Prostate gland (tissue), 2 donors: ENCODE data around the gene FAM184B. TPM values are rescaled to one million over a fixed set of nuclear protein-coding genes. Genes with fewer than 3 reads are reported as not detected.

Experiments used
- DNase-seq: peaks from one replicate; pipeline ENCODE4 v3.0.0-alpha.2; 2019; ENCODE audit warnings: low spot score
- H3K27ac ChIP-seq, 2 donors: fragments of 200-600 bp; sonication (generic); 2 replicates each; pipeline ENCODE4 v1.5.1; 2017 to 2019
- H3K27me3 ChIP-seq: fragments of 200-600 bp; sonication (generic); replicated peaks from 2 replicates; pipeline ENCODE4 v1.5.1; 2019; ENCODE audit not compliant: insufficient read depth
- H3K36me3 ChIP-seq, 2 donors: fragments of 200-600 bp; sonication (generic); 1 replicate in 1 of 2; 2 replicates in 1 of 2; pipeline versions ENCODE4 v1.5.1 to v1.8.1; 2017 to 2019
- H3K4me1 ChIP-seq: fragments of 200-600 bp; sonication (generic); replicated peaks from 2 replicates; pipeline ENCODE4 v1.5.1; 2019
- H3K4me3 ChIP-seq, 2 donors: fragments of 200-600 bp; sonication (generic); 2 replicates each; pipeline ENCODE4 v1.5.1; 2017 to 2019
- H3K9me3 ChIP-seq: fragments of 200-600 bp; sonication (generic); 2 replicates; pipeline ENCODE4 v1.5.1; 2017
- POLR2A ChIP-seq: fragments of 450-650 bp; IDR thresholded peaks from one replicate; pipeline ENCODE4 v1.6.1; 2016; ENCODE audit warnings: antibody characterized with exemption, mild to moderate bottlenecking
- POLR2AphosphoS5 ChIP-seq: sonication (generic); formaldehyde crosslinking; IDR thresholded peaks from one replicate; pipeline ENCODE4 v1.6.1; 2017; ENCODE audit warnings: antibody characterized with exemption
- WGBS: methylation state at CpG from one replicate; pipeline ENCODE4 v1.1.5; 2018; 5-methylcytosine and 5-hydroxymethylcytosine counted together
- intact Hi-C: fragments of 100-400 bp; cut with DNase I; formaldehyde crosslinking; loops from one replicate; pipeline ENCODE4 v1.14.2; 2022
- total RNA-seq, 2 donors: library from RNA; depleted of rRNA; stranded (reverse); fragments of >200 nt; gene quantifications; one replicate each; pipeline ENCODE4 v1.1.0, GENCODE V29; 2016
- TF ChIP-seq, protein P1 (sequence below), 4 experiments: fragments of 200-600 bp in 2 of 4; fragments of 450-650 bp in 2 of 4; sonication (generic) in 2 of 4; IDR thresholded peaks; 1 replicate in 3 of 4; 2 replicates in 1 of 4; pipeline ENCODE4 v1.5.1; 2016 to 2019; ENCODE audit warnings: antibody characterized with exemption in 4 of 4, mild to moderate bottlenecking in 2 of 4, moderate library complexity in 2 of 4

Gene FAM184B
- total RNA-seq, 2 donors from 2014 or later, result 0.09 to 0.34 TPM

DNA sequence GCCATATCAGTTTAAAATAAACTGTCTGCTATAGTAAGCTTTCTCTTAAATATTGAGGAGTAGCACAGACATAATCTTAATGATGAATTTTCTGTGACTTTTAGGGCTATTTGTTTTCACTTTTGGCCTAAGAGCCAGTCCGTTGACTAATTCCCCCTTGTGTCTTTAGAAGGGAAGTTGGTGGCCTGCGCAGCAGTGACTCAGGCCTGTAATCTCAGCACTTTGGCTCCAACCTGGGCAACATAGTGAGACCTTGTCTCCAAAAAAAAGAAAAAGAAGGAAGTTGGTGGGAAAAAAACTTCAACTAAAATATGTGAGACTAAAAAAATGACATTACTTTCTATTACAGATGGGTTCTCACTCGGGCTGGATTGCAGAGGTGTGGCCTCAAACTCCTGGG, 32.7 kb upstream of the FAM184B start:
- intact Hi-C loops, result loop anchor here (5.0 kb wide), 1 partner anchor 237 kb away; the partner anchor contains the start of gene LAP3
- H3K4me1 ChIP-seq, result peaks cover 6% of the 10 kb centered on the region
- no peak for TF ChIP-seq POLR2AphosphoS5
- TF ChIP-seq POLR2A, result no peak
- TF ChIP-seq, protein P1, sequence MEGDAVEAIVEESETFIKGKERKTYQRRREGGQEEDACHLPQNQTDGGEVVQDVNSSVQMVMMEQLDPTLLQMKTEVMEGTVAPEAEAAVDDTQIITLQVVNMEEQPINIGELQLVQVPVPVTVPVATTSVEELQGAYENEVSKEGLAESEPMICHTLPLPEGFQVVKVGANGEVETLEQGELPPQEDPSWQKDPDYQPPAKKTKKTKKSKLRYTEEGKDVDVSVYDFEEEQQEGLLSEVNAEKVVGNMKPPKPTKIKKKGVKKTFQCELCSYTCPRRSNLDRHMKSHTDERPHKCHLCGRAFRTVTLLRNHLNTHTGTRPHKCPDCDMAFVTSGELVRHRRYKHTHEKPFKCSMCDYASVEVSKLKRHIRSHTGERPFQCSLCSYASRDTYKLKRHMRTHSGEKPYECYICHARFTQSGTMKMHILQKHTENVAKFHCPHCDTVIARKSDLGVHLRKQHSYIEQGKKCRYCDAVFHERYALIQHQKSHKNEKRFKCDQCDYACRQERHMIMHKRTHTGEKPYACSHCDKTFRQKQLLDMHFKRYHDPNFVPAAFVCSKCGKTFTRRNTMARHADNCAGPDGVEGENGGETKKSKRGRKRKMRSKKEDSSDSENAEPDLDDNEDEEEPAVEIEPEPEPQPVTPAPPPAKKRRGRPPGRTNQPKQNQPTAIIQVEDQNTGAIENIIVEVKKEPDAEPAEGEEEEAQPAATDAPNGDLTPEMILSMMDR (IDR thresholded peaks at IDR 0.05), result no peak
- H3K27me3 ChIP-seq, result no peaks in the 10 kb centered on the region
- H3K36me3 ChIP-seq, result no peaks in the 10 kb centered on the region
- no peak overlapping the region for H3K4me3 ChIP-seq
- H3K9me3 ChIP-seq, result no peaks in the 10 kb centered on the region
- DNase-seq, result no peak
- 77% methylated on average over 3 of the region's 3 CpGs for WGBS
- H3K27ac ChIP-seq, result no peak overlapping the region

GRCh38 chr4:17812801-17813200, 31.4 kb upstream of the FAM184B start:
- Histone ChIP-seq H3K9me3 (no peaks in the 10 kb centered on the region), H3K27ac (no peak overlapping the region), H3K36me3 (no peaks in the 10 kb centered on the region), H3K4me1 (peaks cover 8% of the 10 kb centered on the region), H3K4me3 (no peak overlapping the region), H3K27me3 (no peaks in the 10 kb centered on the region)
- TF ChIP-seq POLR2AphosphoS5 (no peak), POLR2A (no peak)
- TF ChIP-seq, protein P1 (IDR thresholded peaks at IDR 0.05), result no peak
- DNase-seq, result no peak
- WGBS, result 58% methylated on average over 3 of the region's 3 CpGs
- intact Hi-C loops, result loop anchor here (5.0 kb wide), 1 partner anchor 236 kb away; the partner anchor contains the start of gene LAP3

GRCh38 chr4:17812125-17812524, 30.7 kb upstream of the FAM184B start:
- Histone ChIP-seq H3K36me3 (no peaks in the 10 kb centered on the region), H3K27ac (no peak overlapping the region), H3K4me3 (no peak overlapping the region), H3K4me1 (peaks cover 8% of the 10 kb centered on the region), H3K9me3 (no peaks in the 10 kb centered on the region), H3K27me3 (no peaks in the 10 kb centered on the region)
- intact Hi-C loops, result loop anchor here (5.0 kb wide), 1 partner anchor 235 kb away; the partner anchor contains the start of gene LAP3
- no peak for TF ChIP-seq POLR2AphosphoS5
- TF ChIP-seq, protein P1 (IDR thresholded peaks at IDR 0.05), result no peak
- TF ChIP-seq POLR2A, result no peak
- 9% methylated on average over 3 of the region's 3 CpGs for WGBS
- no peak for DNase-seq

- Histone ChIP-seq H3K27me3 (no peaks in the 10 kb centered on the region), H3K27ac (no peak overlapping the region), H3K4me3 (peak overlapping the region; percentile 59 to 81), H3K4me1 (peaks cover 8% of the 10 kb centered on the region), H3K36me3 (no peaks in the 10 kb centered on the region), H3K9me3 (no peaks in the 10 kb centered on the region)
- no peak for TF ChIP-seq POLR2AphosphoS5
- no peak for TF ChIP-seq POLR2A
- intact Hi-C loops, result loop anchor here (2.0 to 5.0 kb wide), 2 partner anchors 212 to 234 kb away; partner anchors contain the start of gene LAP3
- under 1% methylated on average over 36 of the region's 48 CpGs for WGBS
- no peak for DNase-seq
These were observed 29.7 kb upstream of the FAM184B start for GRCh38 chr4:17811078-17811603.

DNA sequence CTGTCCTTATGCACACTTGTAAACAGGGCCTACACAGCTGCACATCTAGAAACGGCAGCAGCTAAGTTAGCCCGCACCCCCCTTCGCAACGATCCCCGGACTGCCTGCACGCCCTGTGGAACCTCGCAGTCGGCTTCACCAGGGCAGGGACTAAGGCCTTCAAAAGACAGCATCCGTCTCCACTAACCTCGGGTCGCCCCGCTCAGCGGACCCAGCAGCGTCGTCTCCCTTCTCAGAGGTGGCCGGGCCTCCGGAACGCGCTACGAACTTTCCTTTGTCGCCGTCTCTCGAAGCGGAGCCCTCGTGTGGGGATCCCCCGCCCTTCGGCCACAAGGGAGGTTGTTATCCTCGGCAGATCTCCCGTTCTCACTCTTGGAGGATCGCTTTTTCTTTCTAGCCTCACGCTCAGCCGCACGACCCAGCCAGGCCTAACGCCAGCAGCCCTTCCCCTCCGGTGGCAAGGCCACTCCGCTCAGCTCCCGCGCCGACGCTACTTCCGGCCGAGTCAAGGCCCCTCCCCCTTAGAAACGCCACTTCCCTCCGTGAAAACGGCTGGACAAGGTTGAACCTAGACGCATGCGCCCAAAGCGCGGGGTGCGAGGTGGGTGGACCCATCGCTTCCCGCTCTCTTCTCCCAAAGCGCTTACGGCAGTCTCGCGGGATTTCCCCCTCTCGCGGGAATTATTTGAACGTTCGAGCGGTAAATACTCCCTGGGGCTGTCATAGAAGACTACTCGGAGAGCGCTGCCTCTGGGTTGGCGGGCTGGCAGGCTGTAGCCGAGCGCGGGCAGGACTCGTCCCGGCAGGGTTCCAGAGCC, 29.0 kb upstream of the FAM184B start, which contains the start of the genes DCAF16 and NCAPG:
Gene DCAF16, minus strand, starts transcription at position 498 of the 818 bp plus-strand sequence. CDS start 6,616 bp downstream, outside the sequence.
Gene NCAPG, plus strand, starts transcription at position 720 of the 818 bp plus-strand sequence. CDS start 99 bp downstream, outside the sequence.
- no peaks in the 10 kb centered on the region for H3K36me3 ChIP-seq
- H3K9me3 ChIP-seq, result no peaks in the 10 kb centered on the region
- H3K27me3 ChIP-seq, result no peaks in the 10 kb centered on the region
- peak within 1 kb of the TSS; percentile 59 to 81 for H3K4me3 ChIP-seq
- TF ChIP-seq POLR2A (peak; percentile 98), POLR2AphosphoS5 (peak; percentile 100)
- TF ChIP-seq, protein P1 (IDR thresholded peaks at IDR 0.05), result no peak
- under 1% methylated on average over 69 of the region's 69 CpGs for WGBS
- intact Hi-C loops, result loop anchor here (2.0 to 5.0 kb wide), 2 partner anchors 212 to 233 kb away; partner anchors contain the start of gene LAP3
- peak; percentile 99 for DNase-seq
- peak within 1 kb of the TSS; percentile 89 to 93 for H3K27ac ChIP-seq
- H3K4me1 ChIP-seq, result peaks cover 8% of the 10 kb centered on the region
